GM12892 (cell line): ENCODE results near the gene HAPLN2.

Experiments
- DNase-seq: peaks from one replicate; pipeline ENCODE4 v3.0.0; 2011; ENCODE audit not compliant: insufficient read length
- FAIRE-seq: peaks from 2 replicates; lab custom pipeline; 2011; peaks lifted over from hg19 to GRCh38; lab: Jason Lieb, UNC
- POLR2A ChIP-seq: IDR thresholded peaks from 2 replicates; pipeline ENCODE4 v1.6.1; 2011; ENCODE audit warnings: low read depth, low read length, control low read depth
- POLR2AphosphoS5 ChIP-seq: IDR thresholded peaks from 2 replicates; pipeline ENCODE4 v1.6.1; 2011; ENCODE audit warnings: low read depth, low read length, control low read depth
- TAF1 ChIP-seq: IDR thresholded peaks from 2 replicates; pipeline ENCODE4 v1.6.1; 2011; ENCODE audit warnings: low read depth, mild to moderate bottlenecking, control low read depth, low read length, borderline replicate concordance

Gene HAPLN2

GRCh38 chr1:156652992-156653355 is 33.8 kb downstream of the HAPLN2 start:
- FAIRE-seq, result no peak
- DNase-seq, result no peak
- TF ChIP-seq POLR2A (no peak), POLR2AphosphoS5 (no peak), TAF1 (no peak)

DNA sequence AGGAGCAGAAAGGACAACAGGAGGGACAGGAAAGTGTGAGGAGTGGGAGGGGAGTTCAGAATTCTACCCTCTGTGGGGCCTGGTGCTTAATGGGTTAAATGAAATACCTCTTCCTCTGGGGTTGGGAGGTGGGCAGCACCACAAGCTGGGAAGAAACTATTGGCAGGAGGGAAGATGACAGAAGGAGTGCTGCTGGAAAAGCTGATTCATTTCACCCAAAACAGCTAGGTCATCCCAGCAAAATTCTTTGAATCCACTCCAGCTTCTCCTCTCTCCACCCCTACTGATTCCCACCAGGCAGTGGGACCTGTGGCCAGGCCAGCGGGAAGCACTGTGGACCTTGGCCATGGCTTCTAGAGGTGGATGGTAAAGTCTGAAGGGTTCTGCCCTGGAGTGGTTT is 35.5 kb downstream of the HAPLN2 start:
- no peak for TF ChIP-seq POLR2A
- no peak for TF ChIP-seq TAF1
- TF ChIP-seq POLR2AphosphoS5, result no peak
- FAIRE-seq (no peak), DNase-seq (no peak)

DNA sequence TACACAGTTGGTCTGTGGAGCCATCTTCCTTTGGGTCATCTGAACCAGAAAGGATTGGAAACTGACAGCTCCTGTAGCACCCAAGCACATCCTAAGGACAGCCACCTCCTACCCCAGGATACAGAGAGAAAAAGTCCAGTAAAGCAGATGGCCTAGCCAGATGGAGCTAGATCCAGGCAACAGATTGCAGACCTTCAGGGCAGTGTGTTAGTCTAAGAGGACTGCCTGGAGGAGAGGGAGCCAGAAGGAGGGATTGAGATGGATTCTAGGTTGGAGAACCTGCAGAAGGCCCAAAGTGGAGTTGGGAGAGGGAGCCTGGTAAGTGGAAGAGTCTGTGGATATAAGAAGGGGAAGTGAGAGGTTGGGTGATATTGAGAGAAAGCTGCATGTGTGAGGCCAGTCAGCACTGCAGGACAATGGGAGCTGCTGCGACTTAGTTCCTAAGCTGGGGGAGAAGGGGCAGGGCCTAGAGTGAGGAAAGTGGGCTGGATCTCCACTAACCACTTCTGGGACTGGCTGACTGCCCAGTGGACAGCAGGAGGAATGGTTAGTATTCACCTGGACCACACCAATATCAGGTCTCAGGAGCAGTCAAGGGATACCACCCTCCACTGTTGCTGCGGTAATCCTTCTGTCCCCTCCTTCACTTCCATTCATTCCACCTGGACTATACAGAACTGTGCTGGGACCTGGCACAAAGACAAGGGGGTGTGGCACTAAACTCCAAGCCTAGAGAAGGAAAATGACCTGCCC is 36.1 kb downstream of the HAPLN2 start:
- TF ChIP-seq TAF1 (no peak), POLR2A (no peak), POLR2AphosphoS5 (no peak)
- FAIRE-seq, result no peak
- no peak for DNase-seq

DNA sequence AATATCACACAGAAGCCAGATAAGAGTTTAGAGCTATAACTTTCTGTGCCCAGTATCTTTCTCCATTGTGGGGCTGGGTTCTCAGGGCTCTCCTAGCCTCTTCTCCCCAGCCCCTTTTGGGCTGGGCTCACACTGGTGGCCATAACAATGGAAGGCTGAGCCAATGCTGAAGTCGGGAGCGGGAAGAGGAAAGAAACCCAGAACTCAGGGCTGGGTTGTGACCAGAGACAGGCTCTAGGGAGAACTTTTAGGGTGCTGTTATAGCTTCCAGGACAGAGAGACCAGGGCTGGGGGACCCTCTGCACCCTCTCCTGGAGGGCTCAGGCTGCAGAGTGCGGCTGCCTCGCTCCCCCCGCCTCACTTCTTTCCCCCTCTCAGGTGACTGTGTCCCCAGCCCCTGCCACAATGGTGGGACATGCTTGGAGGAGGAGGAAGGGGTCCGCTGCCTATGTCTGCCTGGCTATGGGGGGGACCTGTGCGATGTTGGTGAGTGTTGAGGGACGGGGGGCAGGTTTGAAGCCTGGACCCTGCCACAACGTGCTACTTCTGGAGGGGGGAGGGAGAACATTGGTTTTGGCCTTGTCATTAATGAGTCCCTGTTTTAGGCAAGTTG is 36.8 kb downstream of the HAPLN2 start:
- TF ChIP-seq POLR2AphosphoS5, result no peak
- TF ChIP-seq POLR2A, result no peak
- TF ChIP-seq TAF1, result no peak
- FAIRE-seq (no peak), DNase-seq (no peak)

- peak; percentile 84 for DNase-seq
- TF ChIP-seq POLR2A, result no peak
- TF ChIP-seq TAF1, result no peak
- no peak for TF ChIP-seq POLR2AphosphoS5
- peak; percentile 69 for FAIRE-seq
These were observed 37.9 kb downstream of the HAPLN2 start for GRCh38 chr1:156656806-156657740.

DNA sequence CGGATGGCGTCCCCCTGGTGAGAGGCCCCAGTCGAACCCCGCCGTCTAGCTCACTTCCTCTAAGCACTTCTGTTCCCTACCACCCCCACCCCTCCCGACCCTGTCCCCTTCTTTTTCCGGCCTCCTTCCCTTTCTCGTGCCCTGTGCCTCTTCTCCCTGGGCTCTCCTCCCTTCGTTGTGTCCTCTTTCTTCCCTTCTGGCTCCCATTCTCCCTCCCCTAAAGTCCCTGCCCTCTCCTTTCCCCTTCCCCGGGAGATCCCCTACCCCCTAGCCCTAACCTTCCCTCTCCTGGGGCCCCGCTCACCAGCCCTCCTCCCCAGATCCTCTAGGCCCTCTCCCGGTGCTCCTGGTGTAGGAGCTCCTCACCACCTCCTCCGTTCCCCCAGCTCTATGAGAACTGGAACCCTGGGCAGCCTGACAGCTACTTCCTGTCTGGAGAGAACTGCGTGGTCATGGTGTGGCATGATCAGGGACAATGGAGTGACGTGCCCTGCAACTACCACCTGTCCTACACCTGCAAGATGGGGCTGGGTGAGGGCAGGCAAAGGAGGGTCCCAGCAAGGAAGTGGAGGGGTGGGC is 38.6 kb downstream of the HAPLN2 start:
- TF ChIP-seq POLR2A (no peak), TAF1 (no peak), POLR2AphosphoS5 (no peak)
- FAIRE-seq, result no peak
- no peak for DNase-seq

DNA sequence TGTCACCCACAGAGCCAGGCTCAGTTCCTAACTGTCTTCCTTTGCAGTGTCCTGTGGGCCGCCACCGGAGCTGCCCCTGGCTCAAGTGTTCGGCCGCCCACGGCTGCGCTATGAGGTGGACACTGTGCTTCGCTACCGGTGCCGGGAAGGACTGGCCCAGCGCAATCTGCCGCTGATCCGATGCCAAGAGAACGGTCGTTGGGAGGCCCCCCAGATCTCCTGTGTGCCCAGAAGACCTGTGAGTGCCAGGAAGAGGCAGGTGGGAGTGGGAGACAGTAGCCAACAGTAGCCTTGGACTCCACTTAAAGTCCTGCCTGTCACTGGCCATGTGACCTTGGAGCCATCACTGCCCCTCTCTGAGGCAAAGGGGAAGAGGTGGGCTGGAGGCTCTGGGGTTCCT is 39.3 kb downstream of the HAPLN2 start:
- no peak for FAIRE-seq
- TF ChIP-seq POLR2AphosphoS5, result no peak
- no peak for TF ChIP-seq TAF1
- no peak for TF ChIP-seq POLR2A
- no peak for DNase-seq

DNA sequence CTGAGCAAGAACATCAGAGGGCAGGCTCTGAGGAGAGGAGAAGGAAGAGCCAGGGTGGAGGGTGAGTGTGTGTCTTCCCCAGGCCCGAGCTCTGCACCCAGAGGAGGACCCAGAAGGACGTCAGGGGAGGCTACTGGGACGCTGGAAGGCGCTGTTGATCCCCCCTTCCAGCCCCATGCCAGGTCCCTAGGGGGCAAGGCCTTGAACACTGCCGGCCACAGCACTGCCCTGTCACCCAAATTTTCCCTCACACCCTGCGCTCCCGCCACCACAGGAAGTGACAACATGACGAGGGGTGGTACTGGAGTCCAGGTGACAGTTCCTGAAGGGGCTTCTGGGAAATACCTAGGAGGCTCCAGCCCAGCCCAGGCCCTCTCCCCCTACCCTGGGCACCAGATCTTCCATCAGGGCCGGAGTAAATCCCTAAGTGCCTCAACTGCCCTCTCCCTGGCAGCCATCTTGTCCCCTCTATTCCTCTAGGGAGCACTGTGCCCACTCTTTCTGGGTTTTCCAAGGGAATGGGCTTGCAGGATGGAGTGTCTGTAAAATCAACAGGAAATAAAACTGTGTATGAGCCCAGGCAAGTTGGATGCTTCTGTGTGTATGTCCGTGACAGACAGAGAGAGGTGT is 39.8 kb downstream of the HAPLN2 start:
- DNase-seq, result no peak
- TF ChIP-seq POLR2AphosphoS5 (no peak), TAF1 (no peak), POLR2A (no peak)
- FAIRE-seq, result no peak

DNA sequence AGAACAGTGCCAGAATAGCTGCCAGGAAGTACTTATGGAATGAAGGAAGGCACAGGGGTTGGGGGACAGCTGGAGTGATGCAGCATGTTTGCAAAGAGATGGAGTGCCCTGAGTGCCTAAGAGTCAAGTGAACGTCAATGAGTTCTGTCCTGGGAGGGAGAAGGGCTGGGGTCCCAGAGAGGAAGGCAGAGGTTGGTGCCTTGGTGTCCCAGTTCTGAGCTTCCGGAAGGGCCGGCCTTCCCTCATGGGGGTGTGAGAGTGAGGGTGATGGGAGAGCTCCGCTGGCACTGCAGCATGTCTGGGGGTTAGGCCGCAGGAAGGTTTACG is 40.4 kb downstream of the HAPLN2 start:
- DNase-seq, result no peak
- FAIRE-seq, result no peak
- TF ChIP-seq TAF1, result no peak
- TF ChIP-seq POLR2A, result no peak
- no peak for TF ChIP-seq POLR2AphosphoS5

DNA sequence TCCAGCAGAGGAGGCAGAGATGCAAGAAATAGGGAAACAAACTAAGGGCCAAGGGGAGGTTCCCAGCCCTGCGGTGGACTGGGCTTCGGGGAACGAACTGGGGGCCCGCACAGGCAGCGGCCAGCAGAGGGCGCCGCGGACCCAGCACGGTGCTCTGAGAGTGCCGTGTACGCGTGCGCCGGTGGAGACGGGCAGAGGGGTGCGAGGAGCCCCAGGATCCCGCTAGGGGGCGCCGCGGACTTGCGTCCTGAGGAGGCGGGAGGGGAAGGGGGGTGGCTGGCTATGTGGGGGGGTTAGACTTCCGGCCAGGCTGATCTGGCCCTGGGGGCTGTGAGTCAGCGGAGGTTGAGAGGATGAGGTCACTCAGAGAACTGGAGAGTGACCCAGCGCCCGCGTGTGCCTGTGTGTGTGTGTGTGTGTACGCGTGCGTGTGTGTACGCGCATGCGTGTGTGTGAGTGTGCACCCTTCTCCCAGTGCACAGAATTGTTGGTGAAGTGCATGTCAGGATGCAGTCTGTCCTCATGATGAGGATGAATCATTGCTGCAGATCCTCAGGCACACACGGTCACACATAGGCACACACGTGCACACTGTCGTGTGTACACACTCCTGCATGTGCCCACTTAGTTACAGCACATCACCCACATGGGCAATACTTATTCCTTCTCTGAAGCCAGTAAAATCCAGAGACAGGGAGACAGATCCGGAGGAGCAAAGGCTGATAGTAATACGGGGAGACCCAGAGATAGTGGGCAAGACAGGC is 41.0 kb downstream of the HAPLN2 start:
- peak; percentile 99 for DNase-seq
- TF ChIP-seq TAF1, result no peak
- peak; percentile 69; the same call in 1 of the 2 replicates for TF ChIP-seq POLR2A
- peak; percentile 89 for TF ChIP-seq POLR2AphosphoS5
- peak; percentile 95 for FAIRE-seq
